ENCODE results near the gene CCDC192. TPM values are rescaled to one million over a fixed set of nuclear protein-coding genes. Genes with fewer than 3 reads are reported as not detected.
"Not testable (repeated sequence)": the region's sequence is repeated elsewhere in the genome, so short reads cannot be mapped to it uniquely, and the experiment has no call there.

The CCDC192 gene
- total RNA-seq, 1 experiment from 2014 or later, result 0.52 TPM

DNA sequence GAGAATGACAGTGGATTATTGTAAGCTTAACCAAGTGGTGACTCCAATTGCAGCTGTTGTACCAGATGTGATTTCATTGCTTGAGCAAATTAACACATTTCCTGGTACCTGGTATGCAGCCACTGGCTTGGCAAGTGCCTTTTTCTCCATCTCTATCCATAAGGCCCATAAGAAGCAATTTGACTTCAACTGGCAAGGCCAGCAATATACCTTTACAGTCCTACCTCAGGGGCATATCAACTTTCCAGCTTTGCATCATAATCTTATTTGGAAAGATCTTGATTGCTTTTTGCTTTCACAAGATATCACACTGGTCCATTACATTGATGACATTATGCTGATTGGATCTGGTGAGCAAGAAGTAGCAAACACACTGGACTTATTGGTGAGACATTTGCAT lies 26.2 kb upstream of the CCDC192 start:
- ATAC-seq; H3K4me3 Mint-ChIP-seq; DNase-seq (ENCODE audit: low spot score); POLR2A ChIA-PET; H3K27ac Mint-ChIP-seq; H3K27me3 Mint-ChIP-seq (ENCODE audit: low read depth); H3K4me1 Mint-ChIP-seq; CTCF ChIA-PET; H3K36me3 Mint-ChIP-seq: not testable (repeated sequence)
- peaks cover 21% of the 10 kb centered on the region for H3K9me3 Mint-ChIP-seq

GRCh38 chr5:127679691-127680330 lies 23.4 kb upstream of the CCDC192 start:
- H3K36me3 Mint-ChIP-seq; H3K4me3 Mint-ChIP-seq; ATAC-seq; POLR2A ChIA-PET; H3K27ac Mint-ChIP-seq; CTCF ChIA-PET; H3K27me3 Mint-ChIP-seq (ENCODE audit: low read depth); DNase-seq (ENCODE audit: low spot score); H3K4me1 Mint-ChIP-seq: not testable (repeated sequence)
- H3K9me3 Mint-ChIP-seq, result peaks cover 21% of the 10 kb centered on the region

DNA sequence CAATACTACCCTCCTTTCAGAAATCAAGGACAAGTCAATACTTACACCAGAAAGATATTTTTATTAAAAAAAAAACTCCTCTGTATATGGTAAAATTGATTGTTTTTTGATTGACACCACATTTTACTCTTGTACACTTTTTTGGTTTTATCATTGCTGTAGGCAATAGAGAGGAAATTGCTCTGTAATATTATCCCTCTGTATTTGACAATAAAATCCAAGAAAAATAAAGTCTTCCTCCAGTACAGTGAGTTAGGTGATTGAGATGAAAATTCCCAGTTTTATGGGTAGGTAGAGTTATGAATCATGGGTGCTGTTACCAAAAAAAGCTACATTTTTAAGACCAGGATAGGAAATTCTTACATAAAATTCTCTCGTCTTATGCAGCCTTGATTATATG lies 22.6 kb upstream of the CCDC192 start:
- Mint-ChIP-seq H3K4me3 (no peak overlapping the region), H3K27me3 (ENCODE audit: low read depth) (no peaks in the 10 kb centered on the region), H3K36me3 (no peaks in the 10 kb centered on the region), H3K27ac (no peak overlapping the region), H3K4me1 (no peaks in the 10 kb centered on the region), H3K9me3 (peaks cover 18% of the 10 kb centered on the region)
- ATAC-seq (no peak), DNase-seq (ENCODE audit: low spot score) (no peak)
- CTCF ChIA-PET, result interaction anchor here (0.7 kb wide), 2 partner anchors 111 to 184 kb away, joined by 3 to 4 read pairs; no protein-coding TSS in a partner anchor
- no peak for TF ChIP-seq ZNF512 (CRISPR knock-in tag; IDR thresholded peaks at IDR 0.05; ENCODE audit: borderline replicate concordance)
- no peak for TF ChIP-seq HMGA2 (CRISPR knock-in tag; IDR thresholded peaks at IDR 0.05)
- no peak for TF ChIP-seq NFATC4 (CRISPR knock-in tag; IDR thresholded peaks at IDR 0.05)
- TF ChIP-seq ETV6 (CRISPR knock-in tag; IDR thresholded peaks at IDR 0.05), result no peak
- TF ChIP-seq TEAD4 (CRISPR knock-in tag; IDR thresholded peaks at IDR 0.05), result no peak
- POLR2A ChIA-PET, result interaction anchor here (0.7 kb wide), 1 partner anchor 1092 kb away, joined by 3 read pairs; no protein-coding TSS in a partner anchor

- CTCF ChIA-PET, result interaction anchor here (0.6 kb wide), 1 partner anchor 76 kb away, joined by 5 read pairs; no protein-coding TSS in a partner anchor
- POLR2A ChIA-PET, result no interaction called here
- Mint-ChIP-seq H3K4me3 (no peak overlapping the region), H3K36me3 (no peaks in the 10 kb centered on the region), H3K4me1 (no peaks in the 10 kb centered on the region), H3K27me3 (ENCODE audit: low read depth) (no peaks in the 10 kb centered on the region), H3K9me3 (peaks cover 10% of the 10 kb centered on the region), H3K27ac (no peak overlapping the region)
- TF ChIP-seq KAT7 (CRISPR knock-in tag; IDR thresholded peaks at IDR 0.05; ENCODE audit: borderline replicate concordance) (no peak), ATF2 (CRISPR knock-in tag; IDR thresholded peaks at IDR 0.05; ENCODE audit: borderline replicate concordance, low read depth) (no peak), CREM (CRISPR knock-in tag; IDR thresholded peaks at IDR 0.05) (no peak), TEAD1 (CRISPR knock-in tag; IDR thresholded peaks at IDR 0.05) (no peak), CTCF (IDR thresholded peaks at IDR 0.05) (no peak), FOXK1 (CRISPR knock-in tag; IDR thresholded peaks at IDR 0.05) (no peak), CREB1 (CRISPR knock-in tag; IDR thresholded peaks at IDR 0.05) (no peak), TEAD4 (CRISPR knock-in tag; IDR thresholded peaks at IDR 0.05) (no peak), TCF7 (CRISPR knock-in tag; IDR thresholded peaks at IDR 0.05; ENCODE audit: low read depth) (no peak), MAX (CRISPR knock-in tag; IDR thresholded peaks at IDR 0.05) (no peak), GABPB1 (CRISPR knock-in tag; IDR thresholded peaks at IDR 0.05) (no peak), NFATC4 (CRISPR knock-in tag; IDR thresholded peaks at IDR 0.05) (no peak), IRF2 (CRISPR knock-in tag; IDR thresholded peaks at IDR 0.05; ENCODE audit: borderline replicate concordance, low read depth) (no peak)
- TF ChIP-seq, protein P1, sequence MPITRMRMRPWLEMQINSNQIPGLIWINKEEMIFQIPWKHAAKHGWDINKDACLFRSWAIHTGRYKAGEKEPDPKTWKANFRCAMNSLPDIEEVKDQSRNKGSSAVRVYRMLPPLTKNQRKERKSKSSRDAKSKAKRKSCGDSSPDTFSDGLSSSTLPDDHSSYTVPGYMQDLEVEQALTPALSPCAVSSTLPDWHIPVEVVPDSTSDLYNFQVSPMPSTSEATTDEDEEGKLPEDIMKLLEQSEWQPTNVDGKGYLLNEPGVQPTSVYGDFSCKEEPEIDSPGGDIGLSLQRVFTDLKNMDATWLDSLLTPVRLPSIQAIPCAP (CRISPR knock-in tag; IDR thresholded peaks at IDR 0.05), result no peak
- DNase-seq (ENCODE audit: low spot score), result no peak
- ATAC-seq, result no peak
Observed at GRCh38 chr5:127683008-127683407, 20.2 kb upstream of the CCDC192 start.

Data from WTC11 (cell line).